Upper lobe of left lung (tissue), 6 donors: Measurements from ENCODE around the gene TMEM231. TPM values are rescaled to one million over a fixed set of nuclear protein-coding genes. Genes with fewer than 3 reads are reported as not detected.

Experiments
- ATAC-seq, 2 donors: fragments of 200-7000 bp; cut with Tn5 transposase; one replicate each; pipeline ENCODE4 v1.9.1; 2022; ENCODE audit warnings: mild to moderate bottlenecking in 2 of 2, moderate library complexity in 2 of 2; ENCODE audit not compliant: low FRiP score in 2 of 2
- DNase-seq, 2 donors: peaks; one replicate each; pipeline ENCODE4 v3.0.0-alpha.2; 2019 to 2020
- H3K27ac ChIP-seq, 4 donors: fragments of 200-600 bp; sonication (generic); one replicate each; pipeline ENCODE4 v1.5.1; 2016 to 2019
- H3K27me3 ChIP-seq, 4 donors: fragments of 200-600 bp; sonication (generic); one replicate each; pipeline ENCODE4 v1.5.1; 2017 to 2019
- H3K36me3 ChIP-seq, 4 donors: fragments of 200-600 bp; sonication (generic); one replicate each; pipeline ENCODE4 v1.5.1; 2016 to 2019
- H3K4me1 ChIP-seq, 4 donors: fragments of 200-600 bp; sonication (generic); one replicate each; pipeline ENCODE4 v1.5.1; 2018 to 2019
- H3K4me3 ChIP-seq, 4 donors: fragments of 200-600 bp; sonication (generic); one replicate each; pipeline ENCODE4 v1.5.1; 2017 to 2019; ENCODE audit warnings: mild to moderate bottlenecking in 2 of 4, moderate library complexity in 1 of 4
- H3K9me3 ChIP-seq, 4 donors: fragments of 200-600 bp; sonication (generic); one replicate each; pipeline ENCODE4 v1.5.1; 2018 to 2019
- CTCF ChIP-seq, 6 experiments: fragments of 450-650 bp in 4 of 6; fragments of 200-600 bp in 2 of 6; sonication (generic) in 2 of 6; IDR thresholded peaks; one replicate each; pipeline ENCODE4 v1.5.1; 2016 to 2019; ENCODE audit warnings: antibody characterized with exemption in 6 of 6
- EP300 ChIP-seq, 4 donors: sonication (generic); formaldehyde crosslinking; IDR thresholded peaks; one replicate each; pipeline ENCODE4 v1.5.1; 2017; ENCODE audit warnings: antibody characterized with exemption in 4 of 4, control low read depth in 2 of 4
- POLR2A ChIP-seq, 4 donors: fragments of 450-650 bp; IDR thresholded peaks; one replicate each; pipeline ENCODE4 v1.5.1; 2016 to 2017; ENCODE audit warnings: antibody characterized with exemption in 4 of 4, mild to moderate bottlenecking in 2 of 4
- POLR2AphosphoS5 ChIP-seq, 2 donors: sonication (generic); formaldehyde crosslinking; IDR thresholded peaks; one replicate each; pipeline ENCODE4 v1.5.1; 2017; ENCODE audit warnings: antibody characterized with exemption in 2 of 2
- WGBS, 2 donors: methylation state at CpG; one replicate each; pipeline ENCODE4 v1.1.5; 2017 to 2018; 5-methylcytosine and 5-hydroxymethylcytosine counted together
- total RNA-seq, 6 donors: library from RNA; depleted of rRNA in 4 of 6; stranded (reverse); fragments of >200 nt in 4 of 6; gene quantifications; one replicate each; pipeline versions ENCODE4 v1.1.0 to v1.2.1, GENCODE V29; 2016 to 2021
- donor health status: DM: no; HTN: no; CAD: no; lungs with moderate emphysema.
- donor health status: DM: no; HTN: yes; CAD: no; lungs with severe emphysema.

TMEM231 gene
- total RNA-seq, 6 donors from 2014 or later: 6.3 to 31.2 (median 11.8) TPM

GRCh38 chr16:75532142-75532765 lies 23.8 kb downstream of the TMEM231 start:
- TF ChIP-seq CTCF (IDR thresholded peaks at IDR 0.05) (no peak), POLR2A (IDR thresholded peaks at IDR 0.05) (no peak), EP300 (IDR thresholded peaks at IDR 0.05) (no peak)
- no peaks in the 10 kb centered on the region for H3K9me3 ChIP-seq
- H3K4me1 ChIP-seq: no peaks in the 10 kb centered on the region
- no peak for DNase-seq
- H3K4me3 ChIP-seq: no peak overlapping the region
- WGBS, 2 donors: 86 to 90% methylated on average over 8 of the region's 8 CpGs
- H3K27ac ChIP-seq: no peak overlapping the region
- no peaks in the 10 kb centered on the region for H3K36me3 ChIP-seq
- H3K27me3 ChIP-seq: no peaks in the 10 kb centered on the region
- ATAC-seq: no peak

DNA sequence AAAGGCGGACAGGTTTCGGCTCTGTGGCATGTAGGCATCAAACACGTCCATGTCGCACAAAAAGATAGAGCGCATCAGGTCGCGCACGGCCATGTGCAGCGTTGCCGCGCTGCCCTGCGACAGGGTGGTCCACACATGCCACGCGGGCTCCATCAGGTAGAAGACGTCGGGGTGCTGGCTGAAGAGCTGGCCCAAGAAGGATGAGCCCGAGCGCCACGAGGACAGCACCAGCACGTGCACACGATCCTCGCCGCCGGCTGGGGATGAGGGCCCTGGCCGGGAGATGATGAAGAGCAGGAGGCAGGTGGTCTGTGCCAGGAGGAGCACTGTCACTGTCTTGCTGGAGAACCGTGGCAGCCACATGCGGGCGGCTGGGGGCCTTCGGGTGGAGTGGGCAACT lies 26.1 kb downstream of the TMEM231 start:
- DNase-seq (peak in 1 of 2 donors; percentile 67), ATAC-seq (no peak)
- H3K4me1 ChIP-seq: no peaks in the 10 kb centered on the region
- H3K36me3 ChIP-seq: no peaks in the 10 kb centered on the region
- 96% methylated on average over 16 to 29 of the region's 29 CpGs for whole genome bisulfite sequencing, 2 donors
- no peaks in the 10 kb centered on the region for H3K27me3 ChIP-seq
- H3K27ac ChIP-seq: no peak overlapping the region
- no peaks in the 10 kb centered on the region for H3K9me3 ChIP-seq
- TF ChIP-seq EP300 (IDR thresholded peaks at IDR 0.05) (no peak), POLR2A (IDR thresholded peaks at IDR 0.05) (no peak), CTCF (IDR thresholded peaks at IDR 0.05) (no peak), POLR2AphosphoS5 (IDR thresholded peaks at IDR 0.05) (no peak)
- no peak overlapping the region for H3K4me3 ChIP-seq

DNA sequence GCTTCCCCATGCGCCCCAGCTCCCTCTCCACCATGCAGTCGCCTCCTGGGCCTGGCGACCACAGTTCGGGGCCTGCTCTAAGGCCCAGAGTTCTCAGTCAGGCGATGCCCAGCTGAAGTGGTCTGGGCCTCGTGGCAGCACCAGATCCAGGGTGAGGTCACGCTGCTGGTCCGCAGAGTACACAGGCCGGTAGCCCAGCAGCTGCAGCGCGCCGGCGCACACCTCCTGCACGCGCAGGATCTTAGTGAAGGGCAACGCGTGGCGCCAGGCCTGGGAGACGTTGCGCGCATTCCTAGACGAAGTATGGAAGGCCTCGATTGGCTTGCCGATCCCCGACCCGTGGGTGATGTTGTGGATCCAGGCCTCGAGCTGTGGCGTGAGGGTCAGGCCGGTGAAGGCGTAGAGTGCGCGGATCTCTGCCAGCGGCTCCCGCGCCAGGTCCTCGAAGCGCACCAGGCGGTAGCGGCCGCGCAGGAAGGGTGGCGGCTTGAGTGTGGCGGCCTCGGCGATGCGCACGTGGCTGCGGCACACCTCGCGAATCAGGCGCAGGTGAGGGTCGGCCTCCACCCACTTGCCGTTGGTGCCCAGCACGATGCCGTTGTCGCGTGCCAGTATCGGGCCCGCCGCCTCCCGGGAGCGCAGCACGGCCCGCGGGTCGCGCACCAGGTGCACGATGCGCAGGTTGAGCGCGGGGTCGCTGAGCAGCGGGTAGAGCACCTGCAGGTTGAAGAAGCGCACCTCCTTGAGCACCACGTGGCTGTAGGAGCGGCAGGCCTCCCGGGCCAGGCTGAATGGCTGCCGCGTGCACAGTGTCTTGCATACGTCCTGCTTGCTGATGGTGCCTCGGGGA lies 26.8 kb downstream of the TMEM231 start:
- ATAC-seq: peak in 1 of 2 donors; percentile 17
- H3K27me3 ChIP-seq: no peaks in the 10 kb centered on the region
- 94 to 98% methylated on average over 69 to 81 of the region's 81 CpGs for WGBS, 2 donors
- H3K27ac ChIP-seq: no peak overlapping the region
- no peak overlapping the region for H3K4me3 ChIP-seq
- H3K4me1 ChIP-seq: no peaks in the 10 kb centered on the region
- no peaks in the 10 kb centered on the region for H3K36me3 ChIP-seq
- peak in 1 of 2 donors; percentile 83 for DNase-seq
- H3K9me3 ChIP-seq: no peaks in the 10 kb centered on the region
- no peak for TF ChIP-seq POLR2A (IDR thresholded peaks at IDR 0.05)
- no peak for TF ChIP-seq POLR2AphosphoS5 (IDR thresholded peaks at IDR 0.05)
- no peak for TF ChIP-seq CTCF (IDR thresholded peaks at IDR 0.05)
- TF ChIP-seq EP300 (IDR thresholded peaks at IDR 0.05): no peak

- Histone ChIP-seq H3K4me1 (no peaks in the 10 kb centered on the region), H3K27me3 (no peaks in the 10 kb centered on the region), H3K9me3 (no peaks in the 10 kb centered on the region), H3K4me3 (no peak overlapping the region), H3K36me3 (no peaks in the 10 kb centered on the region), H3K27ac (no peak overlapping the region)
- TF ChIP-seq EP300 (IDR thresholded peaks at IDR 0.05): no peak
- no peak for TF ChIP-seq CTCF (IDR thresholded peaks at IDR 0.05)
- TF ChIP-seq POLR2A (IDR thresholded peaks at IDR 0.05): no peak
- TF ChIP-seq POLR2AphosphoS5 (IDR thresholded peaks at IDR 0.05): no peak
- ATAC-seq (no peak), DNase-seq (no peak)
- 71 to 75% methylated on average over 5 of the region's 5 CpGs for WGBS, 2 donors
These were observed 28.2 kb downstream of the TMEM231 start for GRCh38 chr16:75527825-75528299.
